ENCODE results near the gene ABHD17A. TPM values are rescaled to one million over a fixed set of nuclear protein-coding genes. Genes with fewer than 3 reads are reported as not detected.

ABHD17A gene
- total and polyA plus RNA-seq, 2 donors (not counting 1 experiment from before 2014, with no cell fraction given), result 63.1 to 134 TPM

DNA sequence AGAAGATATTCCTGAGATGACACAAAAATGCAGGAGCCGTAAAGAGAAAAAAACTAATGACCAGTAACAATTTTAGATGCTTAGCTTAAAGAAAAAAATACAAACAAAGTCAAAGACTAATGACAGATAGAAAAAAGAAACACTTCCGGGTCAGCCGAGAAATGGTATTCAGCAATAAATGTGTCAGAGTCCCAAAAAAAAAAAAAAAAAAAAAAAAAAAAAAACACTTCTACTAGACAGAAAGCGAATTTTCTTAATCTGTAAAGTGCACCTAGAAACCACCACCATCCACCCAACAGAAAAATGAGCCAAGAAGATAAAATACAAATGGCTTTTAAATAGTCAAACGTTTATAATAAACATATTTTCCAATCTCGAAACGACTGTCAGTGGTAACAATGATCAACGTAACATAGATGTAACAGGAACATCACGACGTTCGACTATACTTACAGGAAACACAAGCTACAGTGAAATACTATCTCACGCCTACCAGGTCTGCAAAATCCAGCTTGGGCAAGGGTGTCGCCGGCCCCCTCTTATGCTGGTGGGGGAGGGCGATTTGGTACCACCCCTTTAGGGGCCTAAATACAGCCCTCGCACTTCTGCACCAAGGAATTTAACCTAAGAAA is 10.6 kb downstream of the ABHD17A start:
- peak overlapping the region; percentile 99 for H3K4me3 Mint-ChIP-seq
- no peak for TF ChIP-seq EZH2 (IDR thresholded peaks at IDR 0.05; ENCODE audit: borderline replicate concordance, insufficient read depth, low read depth, low read length, poor library complexity, severe bottlenecking)
- TF ChIP-seq, protein P1, sequence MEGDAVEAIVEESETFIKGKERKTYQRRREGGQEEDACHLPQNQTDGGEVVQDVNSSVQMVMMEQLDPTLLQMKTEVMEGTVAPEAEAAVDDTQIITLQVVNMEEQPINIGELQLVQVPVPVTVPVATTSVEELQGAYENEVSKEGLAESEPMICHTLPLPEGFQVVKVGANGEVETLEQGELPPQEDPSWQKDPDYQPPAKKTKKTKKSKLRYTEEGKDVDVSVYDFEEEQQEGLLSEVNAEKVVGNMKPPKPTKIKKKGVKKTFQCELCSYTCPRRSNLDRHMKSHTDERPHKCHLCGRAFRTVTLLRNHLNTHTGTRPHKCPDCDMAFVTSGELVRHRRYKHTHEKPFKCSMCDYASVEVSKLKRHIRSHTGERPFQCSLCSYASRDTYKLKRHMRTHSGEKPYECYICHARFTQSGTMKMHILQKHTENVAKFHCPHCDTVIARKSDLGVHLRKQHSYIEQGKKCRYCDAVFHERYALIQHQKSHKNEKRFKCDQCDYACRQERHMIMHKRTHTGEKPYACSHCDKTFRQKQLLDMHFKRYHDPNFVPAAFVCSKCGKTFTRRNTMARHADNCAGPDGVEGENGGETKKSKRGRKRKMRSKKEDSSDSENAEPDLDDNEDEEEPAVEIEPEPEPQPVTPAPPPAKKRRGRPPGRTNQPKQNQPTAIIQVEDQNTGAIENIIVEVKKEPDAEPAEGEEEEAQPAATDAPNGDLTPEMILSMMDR (IDR thresholded peaks at IDR 0.05), result no peak
- CTCF ChIA-PET, result interaction anchor here (0.6 to 2.7 kb wide), 8 partner anchors 8 to 420 kb away, joined by 3 to 19 read pairs (median 5); partner anchors contain the start of gene REXO1
- Histone ChIP-seq H3K36me3 (replicated peaks in 1 of 2; ENCODE audit: control extremely low read depth in 1 of 2, control insufficient read depth in 1 of 2, extremely low read depth in 1 of 2, insufficient read depth in 2 of 2, low read length in 1 of 2) (peaks cover 0 to 24% of the 10 kb centered on the region in 2 experiments), H3K27me3 (replicated peaks in 1 of 4; ENCODE audit: control extremely low read depth in 1 of 4, control insufficient read depth in 3 of 4, insufficient read depth in 4 of 4, low read length in 3 of 4) (no peaks in the 10 kb centered on the region), H3K4me3 (ENCODE audit: control extremely low read depth in 1 of 5, extremely low read depth in 1 of 5, insufficient read depth in 1 of 5, low read depth in 2 of 5, low read length in 4 of 5) (peak overlapping the region; percentile 81 to 97 (median 92)), H3K9ac (ENCODE audit: low read length) (peak overlapping the region; percentile 98), H4K20me1 (ENCODE audit: control insufficient read depth, insufficient read depth, low read length, poor library complexity, severe bottlenecking) (peaks cover 50% of the 10 kb centered on the region), H3K79me2 (ENCODE audit: control insufficient read depth, insufficient read depth, low read length) (peaks cover 67% of the 10 kb centered on the region), H2AFZ (ENCODE audit: insufficient read depth, low read depth, low read length, poor library complexity, severe bottlenecking) (no peak overlapping the region), H3K4me2 (replicated peaks; ENCODE audit: low read depth, low read length, poor library complexity, severe bottlenecking) (peak overlapping the region; percentile 99), H3K9me3 (ENCODE audit: control extremely low read depth in 1 of 3, control insufficient read depth in 2 of 3, insufficient read depth in 1 of 3, low read length in 2 of 3) (no peaks in the 10 kb centered on the region), H3K27ac (ENCODE audit: low read length in 2 of 2) (peak overlapping the region in 1 of 2 donors; percentile 96), H3K4me1 (ENCODE audit: control insufficient read depth in 2 of 2, insufficient read depth in 2 of 2, low read length in 2 of 2) (peaks cover 20 to 36% of the 10 kb centered on the region in 2 donors)
- H3K4me1 Mint-ChIP-seq, result peaks cover 27% of the 10 kb centered on the region
- intact Hi-C loops (cut with micrococcal nuclease), result loop anchor here (10.0 kb wide), 1 partner anchor 140 kb away; the partner anchor contains the start of gene BTBD2
- no peaks in the 10 kb centered on the region for H3K27me3 Mint-ChIP-seq
- ATAC-seq (ENCODE audit: low read depth) (no peak), DNase-seq (no peak)
- WGBS (ENCODE audit: insufficient coverage), result 0% methylated on average over 1 of the region's 16 CpGs
- H3K9me3 Mint-ChIP-seq (ENCODE audit: insufficient read depth), result no peaks in the 10 kb centered on the region
- H3K27ac Mint-ChIP-seq, result peak overlapping the region; percentile 94
- POLR2A ChIA-PET, result interaction anchor here (0.6 to 1.6 kb wide), 6 partner anchors 9 to 40 kb away, joined by 3 to 15 read pairs (median 4); partner anchors contain the start of gene ABHD17A

All from B cell (primary cell).